ENCODE measurements around the gene NRXN2. TPM values are rescaled to one million over a fixed set of nuclear protein-coding genes. Genes with fewer than 3 reads are reported as not detected.

Gene NRXN2
- total and polyA plus RNA-seq, 10 of the 15 experiments (the other 5 are each of a cell fraction or from before 2014, with no cell fraction given), result 0.03 to 1.4 (median 0.23) TPM

- TF ChIP-seq, protein P1, sequence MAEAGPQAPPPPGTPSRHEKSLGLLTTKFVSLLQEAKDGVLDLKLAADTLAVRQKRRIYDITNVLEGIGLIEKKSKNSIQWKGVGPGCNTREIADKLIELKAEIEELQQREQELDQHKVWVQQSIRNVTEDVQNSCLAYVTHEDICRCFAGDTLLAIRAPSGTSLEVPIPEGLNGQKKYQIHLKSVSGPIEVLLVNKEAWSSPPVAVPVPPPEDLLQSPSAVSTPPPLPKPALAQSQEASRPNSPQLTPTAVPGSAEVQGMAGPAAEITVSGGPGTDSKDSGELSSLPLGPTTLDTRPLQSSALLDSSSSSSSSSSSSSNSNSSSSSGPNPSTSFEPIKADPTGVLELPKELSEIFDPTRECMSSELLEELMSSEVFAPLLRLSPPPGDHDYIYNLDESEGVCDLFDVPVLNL (IDR thresholded peaks at IDR 0.05; ENCODE audit: low read depth, low read length), result no peak
- TF ChIP-seq SPI1 (IDR thresholded peaks at IDR 0.05; ENCODE audit: borderline replicate concordance, insufficient read depth, low read depth, low read length), result peak; percentile 71; the same call in 1 of the 2 replicates
- TF ChIP-seq NR2C2 (IDR thresholded peaks at IDR 0.05; ENCODE audit: borderline replicate concordance, control insufficient read depth, insufficient read length, low read depth), result no peak
- TF ChIP-seq, protein P2, sequence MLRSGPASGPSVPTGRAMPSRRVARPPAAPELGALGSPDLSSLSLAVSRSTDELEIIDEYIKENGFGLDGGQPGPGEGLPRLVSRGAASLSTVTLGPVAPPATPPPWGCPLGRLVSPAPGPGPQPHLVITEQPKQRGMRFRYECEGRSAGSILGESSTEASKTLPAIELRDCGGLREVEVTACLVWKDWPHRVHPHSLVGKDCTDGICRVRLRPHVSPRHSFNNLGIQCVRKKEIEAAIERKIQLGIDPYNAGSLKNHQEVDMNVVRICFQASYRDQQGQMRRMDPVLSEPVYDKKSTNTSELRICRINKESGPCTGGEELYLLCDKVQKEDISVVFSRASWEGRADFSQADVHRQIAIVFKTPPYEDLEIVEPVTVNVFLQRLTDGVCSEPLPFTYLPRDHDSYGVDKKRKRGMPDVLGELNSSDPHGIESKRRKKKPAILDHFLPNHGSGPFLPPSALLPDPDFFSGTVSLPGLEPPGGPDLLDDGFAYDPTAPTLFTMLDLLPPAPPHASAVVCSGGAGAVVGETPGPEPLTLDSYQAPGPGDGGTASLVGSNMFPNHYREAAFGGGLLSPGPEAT (IDR thresholded peaks at IDR 0.05; ENCODE audit: low read depth), result peak; percentile 47; the same call in 1 of the 2 replicates
- TF ChIP-seq RUNX3 (IDR thresholded peaks at IDR 0.05; ENCODE audit: low read length), result peak; percentile 65
- TF ChIP-seq IKZF2 (IDR thresholded peaks at IDR 0.05), result peak; percentile 29 to 30; a peak in 2 of 4 replicates
- no peak for TF ChIP-seq POLR2AphosphoS2 (IDR thresholded peaks at IDR 0.05; ENCODE audit: low read depth, low read length)
- TF ChIP-seq RAD51 (IDR thresholded peaks at IDR 0.05), result peak; percentile 71; the same call in 1 of the 2 replicates
- TF ChIP-seq, protein P3, sequence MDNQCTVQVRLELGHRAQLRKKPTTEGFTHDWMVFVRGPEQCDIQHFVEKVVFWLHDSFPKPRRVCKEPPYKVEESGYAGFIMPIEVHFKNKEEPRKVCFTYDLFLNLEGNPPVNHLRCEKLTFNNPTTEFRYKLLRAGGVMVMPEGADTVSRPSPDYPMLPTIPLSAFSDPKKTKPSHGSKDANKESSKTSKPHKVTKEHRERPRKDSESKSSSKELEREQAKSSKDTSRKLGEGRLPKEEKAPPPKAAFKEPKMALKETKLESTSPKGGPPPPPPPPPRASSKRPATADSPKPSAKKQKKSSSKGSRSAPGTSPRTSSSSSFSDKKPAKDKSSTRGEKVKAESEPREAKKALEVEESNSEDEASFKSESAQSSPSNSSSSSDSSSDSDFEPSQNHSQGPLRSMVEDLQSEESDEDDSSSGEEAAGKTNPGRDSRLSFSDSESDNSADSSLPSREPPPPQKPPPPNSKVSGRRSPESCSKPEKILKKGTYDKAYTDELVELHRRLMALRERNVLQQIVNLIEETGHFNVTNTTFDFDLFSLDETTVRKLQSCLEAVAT (IDR thresholded peaks at IDR 0.05), result peak; percentile 57
- peak; percentile 31; the same call in 1 of the 2 replicates for TF ChIP-seq BCL11A (IDR thresholded peaks at IDR 0.05; ENCODE audit: low read depth, low read length)
- TF ChIP-seq PAX5 (IDR thresholded peaks at IDR 0.05; ENCODE audit: borderline replicate concordance, low read depth, low read length), result peak; percentile 43; the same call in 1 of the 2 replicates
- no peak for TF ChIP-seq ZNF384 (IDR thresholded peaks at IDR 0.05; ENCODE audit: borderline replicate concordance, low read depth, low read length)
- TF ChIP-seq IKZF1 (conservative IDR thresholded peaks at IDR 0.05), result peak; percentile 33; the same call in 1 of the 2 replicates
- no peak for TF ChIP-seq PKNOX1 (IDR thresholded peaks at IDR 0.05)
- TF ChIP-seq KAT2A (conservative IDR thresholded peaks at IDR 0.05; ENCODE audit: control insufficient read depth, low read depth, low read length), result no peak
- TF ChIP-seq ZNF217 (IDR thresholded peaks at IDR 0.05), result peak; percentile 36; the same call in 1 of the 2 replicates
- TF ChIP-seq, protein P4, sequence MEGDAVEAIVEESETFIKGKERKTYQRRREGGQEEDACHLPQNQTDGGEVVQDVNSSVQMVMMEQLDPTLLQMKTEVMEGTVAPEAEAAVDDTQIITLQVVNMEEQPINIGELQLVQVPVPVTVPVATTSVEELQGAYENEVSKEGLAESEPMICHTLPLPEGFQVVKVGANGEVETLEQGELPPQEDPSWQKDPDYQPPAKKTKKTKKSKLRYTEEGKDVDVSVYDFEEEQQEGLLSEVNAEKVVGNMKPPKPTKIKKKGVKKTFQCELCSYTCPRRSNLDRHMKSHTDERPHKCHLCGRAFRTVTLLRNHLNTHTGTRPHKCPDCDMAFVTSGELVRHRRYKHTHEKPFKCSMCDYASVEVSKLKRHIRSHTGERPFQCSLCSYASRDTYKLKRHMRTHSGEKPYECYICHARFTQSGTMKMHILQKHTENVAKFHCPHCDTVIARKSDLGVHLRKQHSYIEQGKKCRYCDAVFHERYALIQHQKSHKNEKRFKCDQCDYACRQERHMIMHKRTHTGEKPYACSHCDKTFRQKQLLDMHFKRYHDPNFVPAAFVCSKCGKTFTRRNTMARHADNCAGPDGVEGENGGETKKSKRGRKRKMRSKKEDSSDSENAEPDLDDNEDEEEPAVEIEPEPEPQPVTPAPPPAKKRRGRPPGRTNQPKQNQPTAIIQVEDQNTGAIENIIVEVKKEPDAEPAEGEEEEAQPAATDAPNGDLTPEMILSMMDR (IDR thresholded peaks at IDR 0.05 in 2 of 3, conservative IDR thresholded peaks at IDR 0.05 in 1 of 3; ENCODE audit: control insufficient read depth in 2 of 3, extremely low read depth in 1 of 3, insufficient read depth in 1 of 3, low read depth in 3 of 3, low read length in 3 of 3), result no peak
- peak; percentile 67; the same call in 1 of the 2 replicates for TF ChIP-seq SMARCA5 (IDR thresholded peaks at IDR 0.05)
- peak; percentile 97 for TF ChIP-seq MEF2B (IDR thresholded peaks at IDR 0.05; ENCODE audit: partially characterized antibody, poor library complexity, severe bottlenecking)
- peak; percentile 36; the same call in 1 of the 3 replicates for TF ChIP-seq POU2F2 (IDR thresholded peaks at IDR 0.05; ENCODE audit: borderline replicate concordance, low read depth, low read length)
- no peak for TF ChIP-seq TARDBP (IDR thresholded peaks at IDR 0.05; ENCODE audit: borderline replicate concordance)
- no peak for TF ChIP-seq FOS (IDR thresholded peaks at IDR 0.05; ENCODE audit: borderline replicate concordance, extremely low read depth, insufficient read length)
- peak; percentile 47; the same call in 1 of the 2 replicates for TF ChIP-seq NR2F1 (conservative IDR thresholded peaks at IDR 0.05)
- TF ChIP-seq SRF (IDR thresholded peaks at IDR 0.05; ENCODE audit: low read depth in 2 of 2, low read length in 2 of 2), result no peak
- TF ChIP-seq NFXL1 (IDR thresholded peaks at IDR 0.05; ENCODE audit: borderline replicate concordance), result no peak
Measured at GRCh38 chr11:64674774-64675173, 48.2 kb downstream of the NRXN2 start (continued).
